Calu3 (cell line): Measurements from ENCODE around the gene WDSUB1. TPM values are rescaled to one million over a fixed set of nuclear protein-coding genes. Genes with fewer than 3 reads are reported as not detected.

Source experiments
- BruUV-seq: library from RNA; stranded (reverse); fragments of 400-500 nt; replicated peaks from 2 replicates; lab custom pipeline; 2021; lab: Mats Ljungman, UMichigan
- CTCF ChIA-PET: fragments of 300-600 bp; sonication (Branson Sonifier 250); formaldehyde crosslinking; loops from one replicate; lab custom pipeline; 2022; ENCODE audit warnings: antibody characterized with exemption; lab: Charles Lee
- DNase-seq: peaks from one replicate; pipeline ENCODE4 v3.0.0; 2022
- H3K27ac Mint-ChIP-seq: one replicate; pipeline ENCODE4 v1.8.0; 2022; ENCODE audit warnings: mixed read lengths; ENCODE audit not compliant: unreplicated experiment
- H3K27me3 Mint-ChIP-seq: one replicate; pipeline ENCODE4 v1.8.0; 2022; ENCODE audit warnings: mixed read lengths; ENCODE audit not compliant: unreplicated experiment
- H3K36me3 Mint-ChIP-seq: one replicate; pipeline ENCODE4 v1.8.0; 2022; ENCODE audit warnings: mild to moderate bottlenecking, moderate library complexity, mixed read lengths; ENCODE audit not compliant: insufficient read depth, unreplicated experiment
- H3K4me1 Mint-ChIP-seq: one replicate; pipeline ENCODE4 v1.8.0; 2022; ENCODE audit warnings: mild to moderate bottlenecking, low read depth, mixed read lengths; ENCODE audit not compliant: unreplicated experiment
- H3K4me3 Mint-ChIP-seq: one replicate; pipeline ENCODE4 v1.8.0; 2022; ENCODE audit warnings: mild to moderate bottlenecking, low read depth, moderate library complexity, mixed read lengths; ENCODE audit not compliant: unreplicated experiment
- H3K9me3 Mint-ChIP-seq: one replicate; pipeline ENCODE4 v1.8.0; 2022; ENCODE audit warnings: low read depth, mixed read lengths; ENCODE audit not compliant: unreplicated experiment
- intact Hi-C: fragments of 100-400 bp; cut with micrococcal nuclease; formaldehyde crosslinking; loops from one replicate; pipeline ENCODE4 v1.10.0; 2022; ENCODE audit not compliant: unreplicated experiment
- total RNA-seq: library from RNA; stranded (reverse); gene quantifications from 2 replicates; pipeline ENCODE4 v1.2.3, GENCODE V29; 2022
- TF ChIP-seq, protein P1 (sequence below): fragments of 200-600 bp; IDR thresholded peaks from one replicate; pipeline ENCODE4 v1.8.0; 2022; ENCODE audit warnings: antibody characterized with exemption; ENCODE audit not compliant: unreplicated experiment

Gene WDSUB1
- total RNA-seq, 1 experiment from 2014 or later, result 6.7 TPM

- CTCF ChIA-PET, result no interaction called here
- H3K4me1 Mint-ChIP-seq, result no peaks in the 10 kb centered on the region
- H3K27me3 Mint-ChIP-seq, result no peaks in the 10 kb centered on the region
- H3K4me3 Mint-ChIP-seq, result no peak overlapping the region
- intact Hi-C loops, result no loop called here
- no peak for DNase-seq
- no TSS peak for BruUV-seq
- H3K9me3 Mint-ChIP-seq, result no peaks in the 10 kb centered on the region
- no peaks in the 10 kb centered on the region for H3K36me3 Mint-ChIP-seq
- no peak overlapping the region for H3K27ac Mint-ChIP-seq
- TF ChIP-seq, protein P1, sequence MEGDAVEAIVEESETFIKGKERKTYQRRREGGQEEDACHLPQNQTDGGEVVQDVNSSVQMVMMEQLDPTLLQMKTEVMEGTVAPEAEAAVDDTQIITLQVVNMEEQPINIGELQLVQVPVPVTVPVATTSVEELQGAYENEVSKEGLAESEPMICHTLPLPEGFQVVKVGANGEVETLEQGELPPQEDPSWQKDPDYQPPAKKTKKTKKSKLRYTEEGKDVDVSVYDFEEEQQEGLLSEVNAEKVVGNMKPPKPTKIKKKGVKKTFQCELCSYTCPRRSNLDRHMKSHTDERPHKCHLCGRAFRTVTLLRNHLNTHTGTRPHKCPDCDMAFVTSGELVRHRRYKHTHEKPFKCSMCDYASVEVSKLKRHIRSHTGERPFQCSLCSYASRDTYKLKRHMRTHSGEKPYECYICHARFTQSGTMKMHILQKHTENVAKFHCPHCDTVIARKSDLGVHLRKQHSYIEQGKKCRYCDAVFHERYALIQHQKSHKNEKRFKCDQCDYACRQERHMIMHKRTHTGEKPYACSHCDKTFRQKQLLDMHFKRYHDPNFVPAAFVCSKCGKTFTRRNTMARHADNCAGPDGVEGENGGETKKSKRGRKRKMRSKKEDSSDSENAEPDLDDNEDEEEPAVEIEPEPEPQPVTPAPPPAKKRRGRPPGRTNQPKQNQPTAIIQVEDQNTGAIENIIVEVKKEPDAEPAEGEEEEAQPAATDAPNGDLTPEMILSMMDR, result no peak
These were observed 83.9 kb downstream of the WDSUB1 start for GRCh38 chr2:159202568-159203071.

- no peaks in the 10 kb centered on the region for H3K36me3 Mint-ChIP-seq
- H3K9me3 Mint-ChIP-seq, result no peaks in the 10 kb centered on the region
- no peaks in the 10 kb centered on the region for H3K27me3 Mint-ChIP-seq
- intact Hi-C loops, result no loop called here
- no peak for DNase-seq
- no TSS peak for BruUV-seq
- H3K4me3 Mint-ChIP-seq, result no peak overlapping the region
- TF ChIP-seq, protein P1, result no peak
- no peaks in the 10 kb centered on the region for H3K4me1 Mint-ChIP-seq
- CTCF ChIA-PET, result no interaction called here
- H3K27ac Mint-ChIP-seq, result no peak overlapping the region
These were observed 85.0 kb downstream of the WDSUB1 start for GRCh38 chr2:159201360-159202063.

DNA sequence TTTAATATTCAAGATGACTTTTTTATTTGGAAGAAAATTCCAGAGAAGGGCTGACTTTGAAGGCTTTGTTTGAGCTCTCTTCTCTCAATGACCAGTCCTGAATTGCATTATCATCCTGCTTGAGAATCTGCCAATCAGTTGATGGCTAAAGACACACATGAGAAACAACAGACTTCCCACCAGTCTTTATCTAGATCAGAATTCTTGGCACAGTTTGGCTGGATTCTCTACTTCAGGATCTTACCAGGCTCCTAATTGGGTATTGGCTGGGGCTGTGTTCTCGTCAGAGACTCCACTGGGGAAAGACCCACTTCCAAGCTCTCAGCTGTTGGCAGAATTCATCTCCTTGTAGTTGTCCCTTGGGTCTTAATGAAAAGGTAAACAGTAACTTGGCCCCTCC is 86.0 kb downstream of the WDSUB1 start:
- H3K36me3 Mint-ChIP-seq, result no peaks in the 10 kb centered on the region
- BruUV-seq, result no TSS peak
- H3K4me1 Mint-ChIP-seq, result no peaks in the 10 kb centered on the region
- CTCF ChIA-PET, result no interaction called here
- no peak for DNase-seq
- H3K27me3 Mint-ChIP-seq, result no peaks in the 10 kb centered on the region
- TF ChIP-seq, protein P1, result no peak
- no peaks in the 10 kb centered on the region for H3K9me3 Mint-ChIP-seq
- H3K4me3 Mint-ChIP-seq, result no peak overlapping the region
- H3K27ac Mint-ChIP-seq, result no peak overlapping the region
- intact Hi-C loops, result no loop called here

DNA sequence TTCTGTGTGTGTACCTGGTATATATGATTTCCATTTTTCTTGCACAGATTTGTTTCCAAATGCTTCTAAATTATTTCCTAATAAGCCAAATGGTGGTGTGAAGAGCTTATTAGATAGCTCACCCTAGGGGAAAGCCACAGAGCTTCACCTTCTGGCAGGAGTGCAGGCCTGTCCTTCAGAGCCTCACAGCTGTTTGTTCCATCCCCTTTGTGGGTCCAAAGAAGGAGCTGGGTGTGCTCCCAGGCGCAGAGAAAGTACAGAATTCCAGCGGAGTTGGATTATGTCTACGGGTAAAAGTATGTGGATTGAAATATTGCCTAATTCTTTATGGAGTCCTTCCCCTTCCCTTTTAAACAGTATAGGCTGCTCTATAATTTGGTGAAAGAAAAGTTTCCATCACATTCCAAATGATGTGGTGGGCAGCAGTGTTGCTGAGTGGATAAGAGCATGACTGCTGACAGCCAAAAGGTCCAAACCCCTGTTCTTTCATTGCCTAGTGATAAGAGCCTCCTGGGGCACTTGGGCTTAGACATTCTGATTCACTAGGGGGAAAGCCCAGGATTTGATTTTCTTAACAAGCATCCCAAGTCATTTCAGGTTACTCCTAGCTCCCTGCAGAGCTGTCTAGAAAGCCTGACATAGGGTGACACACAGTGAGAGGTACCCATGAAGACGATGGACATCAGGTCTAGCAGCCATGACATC is 86.6 kb downstream of the WDSUB1 start:
- Mint-ChIP-seq H3K9me3 (no peaks in the 10 kb centered on the region), H3K36me3 (peaks cover 4% of the 10 kb centered on the region), H3K4me1 (no peaks in the 10 kb centered on the region), H3K27ac (no peak overlapping the region), H3K4me3 (no peak overlapping the region), H3K27me3 (no peaks in the 10 kb centered on the region)
- no TSS peak for BruUV-seq
- no peak for DNase-seq
- intact Hi-C loops, result no loop called here
- CTCF ChIA-PET, result interaction anchor here (1.2 kb wide), 1 partner anchor 15 kb away, joined by 3 read pairs; no protein-coding TSS in a partner anchor
- TF ChIP-seq, protein P1, result no peak
